RPMI7951 (cell line): ENCODE results near the gene PURA. TPM values are rescaled to one million over a fixed set of nuclear protein-coding genes. Genes with fewer than 3 reads are reported as not detected.

ENCODE experiments used
- DNase-seq: peaks from one replicate; pipeline ENCODE4 v3.0.0-alpha.2; 2012; ENCODE audit warnings: low read depth
- total RNA-seq: library from RNA; depleted of rRNA; stranded (reverse); fragments of >200 nt; shearing (Covaris generic); gene quantifications from 2 replicates; pipeline ENCODE4 v1.2.3, GENCODE V29; 2014; rRNA removed

PURA gene
- 9.0 and 10.0 TPM in 2 replicates for total RNA-seq

GRCh38 chr5:140113699-140114263, at the start of gene PURA:
TSS of gene PURA (plus strand) at chr5:140114109. CDS start at chr5:140114182, 73 bp downstream.
- DNase-seq = peak; percentile 92

GRCh38 chr5:140072812-140073211, 41.1 kb upstream of the PURA start:
- no peak for DNase-seq

GRCh38 chr5:140073296-140073695, 40.6 kb upstream of the PURA start:
- DNase-seq = peak; percentile 4

- DNase-seq = peak; percentile 9
Observed at GRCh38 chr5:140075371-140075770, 38.5 kb upstream of the PURA start.

DNA sequence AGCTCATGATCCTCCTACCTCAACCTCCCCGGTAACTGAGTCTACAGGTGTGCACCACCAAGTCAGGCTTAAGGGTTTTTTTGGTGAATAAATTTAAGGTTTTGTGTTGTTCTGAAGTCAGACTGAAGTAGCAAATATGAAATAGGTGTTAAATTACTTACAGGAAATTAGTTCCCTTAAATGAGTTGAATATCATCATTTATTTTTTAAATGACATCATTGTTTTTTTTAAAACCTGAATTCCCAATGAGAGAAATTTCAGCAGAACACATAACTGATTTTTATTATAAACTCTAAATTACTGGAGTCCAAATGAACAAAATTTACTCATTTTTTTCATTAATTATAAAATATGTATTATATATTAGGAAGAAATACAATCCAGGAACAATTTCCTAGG, 37.8 kb upstream of the PURA start:
- DNase-seq = no peak

DNA sequence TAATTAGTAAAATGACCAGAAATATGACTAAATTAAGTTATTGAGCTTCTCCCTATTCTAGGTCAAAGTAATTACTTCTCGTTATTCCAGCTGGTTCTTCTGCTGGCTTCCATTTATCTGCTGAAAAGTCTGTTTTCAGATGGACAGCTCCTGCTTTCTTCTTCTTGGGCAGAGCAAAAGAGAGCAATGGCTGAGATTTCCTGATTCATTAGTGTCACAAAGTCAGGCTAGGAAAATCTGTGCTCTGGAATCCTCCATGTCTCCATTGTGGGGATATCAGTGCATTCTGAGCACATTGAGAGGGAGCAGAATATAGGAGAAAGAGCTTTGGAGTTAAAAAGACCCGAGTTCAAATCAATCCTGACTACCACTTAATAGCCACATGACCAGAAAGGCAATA, 37.1 kb upstream of the PURA start:
- no peak for DNase-seq

- DNase-seq = no peak
Observed at GRCh38 chr5:140083120-140083519, 30.8 kb upstream of the PURA start.

DNA sequence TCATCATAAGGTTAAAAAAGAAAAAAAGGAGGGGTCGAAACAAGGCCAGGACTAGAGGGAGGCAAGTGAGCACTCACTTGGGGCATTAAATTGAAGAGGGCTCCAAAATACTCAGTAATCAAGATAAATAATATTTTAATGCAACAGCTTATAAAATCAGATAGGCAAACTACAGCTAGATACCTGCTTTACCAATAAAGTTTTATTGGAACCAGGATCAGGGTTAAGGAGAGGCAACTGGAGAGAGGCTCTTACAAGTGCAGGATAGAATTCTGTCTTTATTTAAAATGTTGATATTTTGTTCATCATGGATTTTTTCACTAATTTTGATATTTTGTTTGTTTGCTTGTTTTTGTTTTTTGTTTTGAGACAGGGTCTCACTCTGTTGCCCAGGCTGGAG, 30.3 kb upstream of the PURA start:
- DNase-seq = no peak

- DNase-seq = no peak
Observed at GRCh38 chr5:140084541-140084940, 29.4 kb upstream of the PURA start.

GRCh38 chr5:140090251-140090650, 23.7 kb upstream of the PURA start:
- DNase-seq = no peak

DNA sequence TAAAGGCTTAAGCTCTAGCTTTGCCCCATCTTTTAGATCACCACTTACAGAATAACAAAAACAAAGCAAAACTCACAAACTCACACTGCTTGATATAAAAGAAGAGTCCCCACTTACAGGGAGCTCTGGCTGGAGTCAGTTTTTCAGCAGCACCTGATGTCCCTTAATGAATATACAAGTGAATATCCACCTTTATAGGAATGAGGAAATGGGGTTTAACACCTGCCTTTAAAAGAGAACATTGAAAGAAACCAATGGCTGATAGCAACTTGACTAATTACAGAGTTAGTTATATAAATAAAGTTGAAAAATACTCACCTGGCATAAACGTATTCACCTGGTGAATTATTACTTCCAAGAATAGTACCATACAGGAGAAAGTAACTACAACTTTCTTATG, 20.7 kb upstream of the PURA start:
- no peak for DNase-seq

DNA sequence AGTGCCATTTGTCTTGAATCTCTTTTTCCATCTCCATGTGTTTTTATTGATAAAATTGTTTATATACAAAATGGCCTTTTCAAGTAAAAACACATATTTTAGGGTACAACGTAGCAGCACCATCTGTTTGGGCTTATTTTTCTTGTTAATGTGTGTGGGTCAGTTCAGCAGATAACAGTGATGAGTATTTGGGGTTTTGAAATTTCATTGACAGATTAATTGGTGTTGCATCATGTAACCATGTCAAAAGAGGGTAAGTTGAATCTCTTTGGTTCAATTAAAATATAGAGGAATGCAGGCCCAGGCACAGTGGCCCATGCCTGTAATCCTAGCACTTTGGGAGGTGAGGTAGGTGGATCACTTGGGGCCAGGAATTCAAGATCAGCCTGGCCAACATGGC, 20.0 kb upstream of the PURA start:
- DNase-seq = no peak

- DNase-seq = no peak
Observed at GRCh38 chr5:140094889-140095288, 19.0 kb upstream of the PURA start.

GRCh38 chr5:140101179-140101578, 12.7 kb upstream of the PURA start:
- no peak for DNase-seq

GRCh38 chr5:140103154-140103553, 10.8 kb upstream of the PURA start:
- no peak for DNase-seq

DNA sequence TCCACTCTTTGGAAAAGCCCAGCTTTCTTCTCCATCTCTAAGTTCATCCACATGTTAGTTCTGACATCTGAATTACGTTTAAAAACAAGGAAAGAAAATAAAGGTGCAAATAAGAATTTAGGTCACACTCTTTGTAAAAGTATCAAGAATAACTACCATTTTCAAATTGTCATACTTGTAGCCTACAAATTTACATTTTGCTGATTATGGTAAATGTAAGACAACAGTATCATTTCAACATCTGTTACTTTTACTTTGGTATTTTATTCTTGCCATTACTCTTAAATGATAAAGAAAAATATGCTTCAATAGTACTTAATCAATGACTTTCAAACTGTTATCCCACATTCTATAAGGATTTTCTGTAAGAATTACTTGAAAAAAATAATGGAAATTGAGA, 9.8 kb upstream of the PURA start:
- no peak for DNase-seq

DNA sequence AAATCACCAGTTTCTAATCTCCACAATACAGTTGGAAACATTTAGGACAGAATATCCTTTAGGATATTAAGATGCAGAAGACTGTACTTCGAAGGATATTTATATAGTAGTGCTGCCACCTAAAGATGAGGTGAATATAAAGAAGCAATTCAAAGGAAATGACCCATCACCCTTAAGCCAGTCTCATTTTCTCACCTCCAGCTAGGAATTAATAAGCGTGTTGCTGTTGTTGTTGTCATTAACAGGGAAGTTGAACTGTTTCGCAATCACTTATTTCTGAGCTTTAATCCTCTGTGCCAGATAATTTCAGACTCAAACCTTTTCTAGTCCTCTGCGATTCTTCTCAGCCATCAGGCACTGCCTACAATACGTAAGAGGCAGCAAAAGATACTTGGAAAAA, 7.8 kb upstream of the PURA start:
- no peak for DNase-seq

DNA sequence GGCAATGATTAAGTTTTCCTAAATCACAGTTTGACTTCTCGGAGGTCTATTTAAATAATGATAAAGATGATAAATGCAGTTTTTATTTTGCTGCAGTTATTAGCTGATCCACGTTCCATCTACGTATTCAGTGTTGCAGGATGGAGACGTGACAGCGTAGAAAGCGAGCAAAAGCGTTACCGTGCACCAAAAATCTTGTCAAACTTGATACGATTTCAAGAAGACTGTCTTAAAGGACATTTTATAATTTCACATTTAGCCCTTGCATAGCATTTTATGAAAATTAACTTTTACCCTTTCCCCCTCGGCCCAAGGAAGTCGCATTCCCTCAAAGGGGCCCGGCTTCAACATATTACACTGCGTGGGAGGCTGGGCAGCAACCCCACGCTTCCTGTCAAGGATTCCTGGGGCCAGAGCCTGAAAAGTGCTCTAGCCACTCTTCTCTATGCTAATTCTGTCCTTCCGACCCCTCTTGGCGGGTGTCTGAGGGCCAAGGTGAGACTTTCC, 7.1 kb upstream of the PURA start:
- DNase-seq = no peak

DNA sequence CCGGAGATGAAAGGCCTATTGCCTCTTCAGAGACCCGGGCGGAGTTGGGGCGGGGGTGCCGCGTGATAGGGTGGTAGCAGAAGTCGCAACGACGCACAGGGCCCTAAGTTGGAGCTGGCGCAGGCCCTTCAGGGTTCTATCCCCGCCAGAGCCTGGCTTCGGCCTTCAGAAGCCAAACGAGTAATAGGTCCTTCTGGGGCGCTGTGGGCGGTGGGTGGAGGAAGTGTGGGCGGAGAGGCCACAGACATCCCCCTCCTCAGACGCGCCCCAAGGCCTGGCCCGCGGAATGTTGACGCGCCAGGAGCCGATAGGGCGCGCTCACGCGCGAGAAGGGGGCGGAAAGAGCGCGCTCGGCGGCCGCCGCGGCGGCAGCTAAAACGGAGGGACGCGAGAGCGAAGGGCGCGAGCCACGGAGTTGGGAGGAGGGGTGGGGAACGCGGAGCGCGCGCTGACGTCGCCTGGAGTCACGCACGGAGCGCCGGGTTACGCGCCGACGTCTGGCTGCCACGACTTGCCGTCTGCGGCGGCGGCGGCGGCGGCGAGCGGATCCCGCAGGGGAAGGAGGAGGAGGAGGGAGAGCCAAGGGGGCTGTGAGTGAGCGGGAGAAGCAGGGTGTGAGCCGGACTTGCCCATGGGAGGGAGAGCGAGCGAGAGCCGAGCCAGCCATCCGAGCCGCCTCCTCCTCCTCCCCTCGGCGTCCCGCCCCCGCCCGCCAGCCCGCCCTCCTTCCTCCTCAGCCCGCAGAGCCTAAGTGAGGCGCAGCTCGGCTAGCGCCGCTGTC, 6.4 kb upstream of the PURA start:
- DNase-seq = peak; percentile 89

- DNase-seq = no peak
Observed at GRCh38 chr5:140108093-140109017, 5.6 kb upstream of the PURA start.

GRCh38 chr5:140109018-140109758, 4.7 kb upstream of the PURA start:
- DNase-seq = no peak
